Esophagus muscularis mucosa (tissue), 4 donors: ENCODE results near the gene WSCD2. TPM values are rescaled to one million over a fixed set of nuclear protein-coding genes. Genes with fewer than 3 reads are reported as not detected.

Experiments used
- DNase-seq: peaks from one replicate; pipeline ENCODE4 v3.0.0-alpha.2; 2017; ENCODE audit errors: extremely low spot score
- H3K27ac ChIP-seq, 4 donors: fragments of 200-600 bp; sonication (generic); replicated peaks in 1 of 4; 1 replicate in 3 of 4; 2 replicates in 1 of 4; pipeline ENCODE4 v1.5.1; 2016 to 2019; ENCODE audit warnings: mild to moderate bottlenecking in 1 of 4
- H3K27me3 ChIP-seq, 4 donors: fragments of 200-600 bp; sonication (generic); one replicate each; pipeline versions ENCODE4 v1.5.1 to v1.6.0; 2016 to 2019
- H3K36me3 ChIP-seq, 4 donors: fragments of 200-600 bp; sonication (generic); one replicate each; pipeline ENCODE4 v1.5.1; 2016 to 2019
- H3K4me1 ChIP-seq, 4 donors: fragments of 200-600 bp; sonication (generic); one replicate each; pipeline ENCODE4 v1.5.1; 2016 to 2019
- H3K4me3 ChIP-seq, 4 donors: fragments of 200-600 bp; sonication (generic); 1 replicate in 2 of 4; 2 replicates in 2 of 4; pipeline ENCODE4 v1.5.1; 2016 to 2019; ENCODE audit warnings: mild to moderate bottlenecking in 4 of 4, moderate library complexity in 1 of 4
- H3K9me3 ChIP-seq, 4 donors: fragments of 200-600 bp; sonication (generic); 1 replicate in 3 of 4; 2 replicates in 1 of 4; pipeline ENCODE4 v1.5.1; 2016 to 2019
- CTCF ChIP-seq, 3 experiments: fragments of 200-600 bp in 2 of 3; fragments of 450-650 bp in 1 of 3; sonication (generic) in 2 of 3; IDR thresholded peaks; one replicate each; pipeline ENCODE4 v1.5.1; 2017 to 2019; ENCODE audit warnings: antibody characterized with exemption in 3 of 3, mild to moderate bottlenecking in 2 of 3, moderate library complexity in 1 of 3
- EP300 ChIP-seq: sonication (generic); formaldehyde crosslinking; IDR thresholded peaks from one replicate; pipeline ENCODE4 v1.6.1; 2017; ENCODE audit warnings: antibody characterized with exemption
- POLR2A ChIP-seq: fragments of 450-650 bp; IDR thresholded peaks from one replicate; pipeline ENCODE4 v1.6.1; 2017; ENCODE audit warnings: antibody characterized with exemption, moderate library complexity, mild to moderate bottlenecking, low read depth
- POLR2AphosphoS5 ChIP-seq, 2 donors: sonication (generic); formaldehyde crosslinking; IDR thresholded peaks; one replicate each; pipeline ENCODE4 v1.6.1; 2017; ENCODE audit warnings: antibody characterized with exemption in 2 of 2
- WGBS: methylation state at CpG from one replicate; pipeline ENCODE4 v1.1.5; 2018; 5-methylcytosine and 5-hydroxymethylcytosine counted together
- intact Hi-C: fragments of 100-400 bp; cut with DNase I; formaldehyde crosslinking; loops from one replicate; pipeline ENCODE4 v1.15.1; 2023
- total RNA-seq, 4 donors: library from RNA; depleted of rRNA; stranded (reverse); fragments of >200 nt; gene quantifications; one replicate each; pipeline versions ENCODE4 v1.1.0 to v1.2.1, GENCODE V29; 2016

Gene WSCD2
- total RNA-seq, 4 donors from 2014 or later, result 24.7 to 47.9 (median 30.4) TPM

- WGBS, result 63% methylated on average over 2 of the region's 2 CpGs
- no peak for TF ChIP-seq POLR2A
- TF ChIP-seq CTCF (IDR thresholded peaks at IDR 0.05), result no peak
- no peak for TF ChIP-seq POLR2AphosphoS5 (IDR thresholded peaks at IDR 0.05)
- no peak for TF ChIP-seq EP300
- H3K4me3 ChIP-seq, result no peak overlapping the region
- H3K9me3 ChIP-seq, result no peaks in the 10 kb centered on the region
- no peaks in the 10 kb centered on the region for H3K4me1 ChIP-seq
- H3K27ac ChIP-seq, result no peak overlapping the region
- intact Hi-C loops, result no loop called here
- no peaks in the 10 kb centered on the region for H3K36me3 ChIP-seq
- H3K27me3 ChIP-seq, result peaks cover 0 to 4% (median 0%) of the 10 kb centered on the region in 4 donors
- no peak for DNase-seq
These were observed 34.9 kb upstream of the WSCD2 start for GRCh38 chr12:108094056-108094649.

- Histone ChIP-seq H3K4me1 (peaks cover 0 to 27% (median 15%) of the 10 kb centered on the region in 4 donors), H3K4me3 (no peak overlapping the region), H3K27ac (no peak overlapping the region), H3K27me3 (peaks cover 0 to 4% (median 0%) of the 10 kb centered on the region in 4 donors), H3K9me3 (no peaks in the 10 kb centered on the region), H3K36me3 (no peaks in the 10 kb centered on the region)
- intact Hi-C loops, result no loop called here
- DNase-seq, result no peak
- 72% methylated on average over 3 of the region's 3 CpGs for WGBS
- TF ChIP-seq EP300 (no peak), POLR2A (no peak), CTCF (IDR thresholded peaks at IDR 0.05) (no peak), POLR2AphosphoS5 (IDR thresholded peaks at IDR 0.05) (no peak)
These were observed 31.8 kb upstream of the WSCD2 start for GRCh38 chr12:108097160-108097911.

GRCh38 chr12:108098374-108098773, 30.7 kb upstream of the WSCD2 start:
- Histone ChIP-seq H3K4me1 (peaks cover 0 to 27% (median 16%) of the 10 kb centered on the region in 4 donors), H3K36me3 (no peaks in the 10 kb centered on the region), H3K27ac (no peak overlapping the region), H3K4me3 (no peak overlapping the region), H3K9me3 (no peaks in the 10 kb centered on the region), H3K27me3 (peaks cover 0 to 4% (median 0%) of the 10 kb centered on the region in 4 donors)
- DNase-seq, result no peak
- WGBS, result 90% methylated on average over 8 of the region's 8 CpGs
- intact Hi-C loops, result loop anchor here (2.0 kb wide), 1 partner anchor 96 kb away; no protein-coding TSS in a partner anchor
- no peak for TF ChIP-seq CTCF (IDR thresholded peaks at IDR 0.05)
- TF ChIP-seq EP300, result no peak
- no peak for TF ChIP-seq POLR2AphosphoS5 (IDR thresholded peaks at IDR 0.05)
- no peak for TF ChIP-seq POLR2A

GRCh38 chr12:108099073-108099472, 30.0 kb upstream of the WSCD2 start:
- H3K36me3 ChIP-seq, result no peaks in the 10 kb centered on the region
- no peaks in the 10 kb centered on the region for H3K27me3 ChIP-seq
- no peaks in the 10 kb centered on the region for H3K9me3 ChIP-seq
- no peak for DNase-seq
- intact Hi-C loops, result loop anchor here (2.0 kb wide), 1 partner anchor 96 kb away; no protein-coding TSS in a partner anchor
- no peak overlapping the region for H3K4me3 ChIP-seq
- peaks cover 0 to 27% (median 16%) of the 10 kb centered on the region in 4 donors for H3K4me1 ChIP-seq
- TF ChIP-seq POLR2A (no peak), CTCF (IDR thresholded peaks at IDR 0.05) (peak; percentile 61 to 72 (median 67))
- H3K27ac ChIP-seq, result no peak overlapping the region
- WGBS, result 14% methylated on average over 3 of the region's 3 CpGs
